ENCODE measurements around the gene AKT3. TPM values are rescaled to one million over a fixed set of nuclear protein-coding genes. Genes with fewer than 3 reads are reported as not detected.

Gene AKT3
- total and polyA plus RNA-seq, 2 of the 8 experiments (the other 6 are each of a cell fraction or from before 2014, with no cell fraction given): 6.0 to 36.4 TPM

GRCh38 chr1:243525085-243525487, 325.0 kb downstream of the AKT3 start:
- H2BK120ac ChIP-seq (replicated peaks; ENCODE audit: low read depth, low read length): no peak overlapping the region
- H3K4ac ChIP-seq (replicated peaks; ENCODE audit: insufficient read length, low read depth, low read length): no peak overlapping the region
- H4K5ac ChIP-seq (ENCODE audit: insufficient read length, low read depth, low read length): no peak overlapping the region
- CTCF ChIA-PET (ENCODE audit: partially characterized antibody): interaction anchor here (0.6 to 0.8 kb wide), 2 partner anchors 12 to 19 kb away, joined by 3 to 4 read pairs; no protein-coding TSS in a partner anchor
- H3K14ac ChIP-seq (ENCODE audit: insufficient read length): no peak overlapping the region
- no peak overlapping the region for H2BK5ac ChIP-seq (ENCODE audit: low read depth, low read length)
- no peaks in the 10 kb centered on the region for H3K27me3 ChIP-seq (replicated peaks in 1 of 4; ENCODE audit: control insufficient read depth in 3 of 4, extremely low read depth in 1 of 4, insufficient read depth in 3 of 4, low read length in 3 of 4)
- no peak overlapping the region for H4K91ac ChIP-seq (replicated peaks; ENCODE audit: insufficient read length, low read length)
- FAIRE-seq (no peak), DNase-seq (ENCODE audit: low read depth in 1 of 2, low spot score in 2 of 2) (no peak)
- H3K4me3 ChIP-seq (ENCODE audit: extremely low read depth in 1 of 4, insufficient read depth in 2 of 4, low read depth in 3 of 4, low read length in 4 of 4): no peak overlapping the region
- no peak overlapping the region for H3K18ac ChIP-seq (ENCODE audit: extremely low read depth, low read length)
- H3K4me2 ChIP-seq (ENCODE audit: insufficient read depth in 1 of 2, low read depth in 2 of 2, low read length in 2 of 2): no peak overlapping the region
- H2BK15ac ChIP-seq (ENCODE audit: low read length): no peak overlapping the region
- no peaks in the 10 kb centered on the region for H3K79me2 ChIP-seq (ENCODE audit: control insufficient read depth in 1 of 2, insufficient read depth in 2 of 2, low read length in 2 of 2)
- H2AFZ ChIP-seq (ENCODE audit: low read length): no peak overlapping the region
- no peaks in the 10 kb centered on the region for H3K23me2 ChIP-seq (ENCODE audit: low read depth, low read length)
- 0 out of 4 replicates have a peak, but pooled peaks cover 0 to 4% of the 10 kb centered on the region in 2 experiments for H3K9me3 ChIP-seq (ENCODE audit: insufficient read depth in 2 of 2, low read depth in 1 of 2, low read length in 1 of 2)
- H3K4me1 ChIP-seq (replicated peaks in 1 of 4; ENCODE audit: control insufficient read depth in 3 of 4, insufficient read depth in 4 of 4, low read length in 3 of 4): no peaks in the 10 kb centered on the region
- no peak overlapping the region for H3K23ac ChIP-seq (ENCODE audit: insufficient read length)
- no peaks in the 10 kb centered on the region for H3K36me3 ChIP-seq (ENCODE audit: control insufficient read depth in 2 of 4, insufficient read depth in 4 of 4, low read length in 3 of 4)
- no peak overlapping the region for H3K56ac ChIP-seq (replicated peaks; ENCODE audit: insufficient read length, low read depth, low read length)
- H2BK20ac ChIP-seq (ENCODE audit: low read length): no peak overlapping the region
- POLR2A ChIA-PET (ENCODE audit: partially characterized antibody): no interaction called here
- no peaks in the 10 kb centered on the region for H4K20me1 ChIP-seq (replicated peaks in 1 of 2; ENCODE audit: control insufficient read depth in 1 of 2, insufficient read depth in 2 of 2, low read length in 2 of 2)
- TF ChIP-seq MAFK (IDR thresholded peaks at IDR 0.05; ENCODE audit: low read depth, low read length) (peak; percentile 35; the same call in 1 of the 2 replicates), CHD1 (IDR thresholded peaks at IDR 0.05; ENCODE audit: low read depth, low read length) (no peak)
- H2BK12ac ChIP-seq (ENCODE audit: low read depth, low read length): no peak overlapping the region
- no peak overlapping the region for H3K9ac ChIP-seq (replicated peaks in 1 of 4; ENCODE audit: extremely low read depth in 1 of 4, low read depth in 3 of 4, low read length in 3 of 4)
- WGBS, 2 experiments (ENCODE audit: extremely low coverage in 1 of 2, insufficient coverage in 1 of 2, insufficient read length in 1 of 2, insufficient replicate concordance in 2 of 2, low coverage in 1 of 2, low lambda C conversion rate in 2 of 2, missing lambda C conversion rate in 1 of 2): 91% methylated on average over 2 of the region's 2 CpGs; no CpG with 5 or more reads in 1 of the 2 experiments
- no peak overlapping the region for H3K27ac ChIP-seq (ENCODE audit: low read depth, low read length)
- H4K8ac ChIP-seq (ENCODE audit: extremely low read depth, insufficient read depth, low read length): no peak overlapping the region
- H2AK5ac ChIP-seq (ENCODE audit: low read depth, low read length): no peak overlapping the region
- H3K79me1 ChIP-seq (ENCODE audit: low read depth, low read length): no peaks in the 10 kb centered on the region

Data from H1 (cell line).